CD4-positive, alpha-beta memory T cell (primary cell): ENCODE measurements around the gene EIF2B5. TPM values are rescaled to one million over a fixed set of nuclear protein-coding genes. Genes with fewer than 3 reads are reported as not detected.
"Not testable (repeated sequence)": the region's sequence is repeated elsewhere in the genome, so short reads cannot be mapped to it uniquely, and the experiment has no call there.

Source experiments
- CTCF ChIA-PET: fragments of 350-600 bp; sonication (Branson Sonifier 250); formaldehyde crosslinking; loops from one replicate; lab custom pipeline; 2021; ENCODE audit warnings: inconsistent platforms; ENCODE audit not compliant: partially characterized antibody; lab: Charles Lee
- POLR2A ChIA-PET: fragments of 350-600 bp; sonication (Branson Sonifier 250); formaldehyde crosslinking; loops from one replicate; lab custom pipeline; 2021; ENCODE audit not compliant: partially characterized antibody; lab: Charles Lee
- DNase-seq, 5 donors: peaks; one replicate each; pipeline versions ENCODE4 v3.0.0 to v3.0.0-alpha.2; 2020 to 2022; ENCODE audit warnings: mixed read lengths in 1 of 5
- H3K27ac ChIP-seq: one replicate; pipeline ENCODE4 v1.7.0; 2013; ENCODE audit warnings: low read depth, low read length
- H3K27me3 ChIP-seq: 2 replicates; pipeline ENCODE4 v1.7.0; 2013; ENCODE audit warnings: mild to moderate bottlenecking, low read length, moderate library complexity; ENCODE audit not compliant: insufficient read depth
- H3K36me3 ChIP-seq: 2 replicates; pipeline ENCODE4 v1.7.0; 2013; ENCODE audit warnings: mild to moderate bottlenecking, low read length, moderate library complexity; ENCODE audit not compliant: insufficient read depth
- H3K4me1 ChIP-seq: 2 replicates; pipeline ENCODE4 v1.7.0; 2013; ENCODE audit warnings: mild to moderate bottlenecking, low read length, moderate library complexity; ENCODE audit not compliant: insufficient read depth
- H3K4me3 ChIP-seq, 2 donors: one replicate each; pipeline ENCODE4 v1.7.0; 2013; ENCODE audit warnings: low read length in 2 of 2, mild to moderate bottlenecking in 1 of 2
- H3K9me3 ChIP-seq, 2 donors: one replicate each; pipeline ENCODE4 v1.7.0; 2013; ENCODE audit warnings: low read length in 2 of 2, control low read depth in 1 of 2; ENCODE audit not compliant: control insufficient read depth in 1 of 2
- H3K27ac Mint-ChIP-seq, 7 donors: one replicate each; pipeline ENCODE4 v1.8.0; 2020 to 2021; ENCODE audit warnings: mixed read lengths in 7 of 7, mild to moderate bottlenecking in 6 of 7, inconsistent platforms in 3 of 7, moderate library complexity in 3 of 7
- H3K27me3 Mint-ChIP-seq, 2 donors: one replicate each; pipeline ENCODE4 v1.8.0; 2020 to 2021; ENCODE audit warnings: mixed read lengths in 2 of 2
- H3K36me3 Mint-ChIP-seq, 2 donors: one replicate each; pipeline ENCODE4 v1.8.0; 2020 to 2021; ENCODE audit warnings: mixed read lengths in 2 of 2, inconsistent platforms in 1 of 2, mild to moderate bottlenecking in 1 of 2
- H3K4me1 Mint-ChIP-seq, 4 donors: one replicate each; pipeline ENCODE4 v1.8.0; 2020 to 2021; ENCODE audit warnings: mixed read lengths in 4 of 4, mild to moderate bottlenecking in 1 of 4
- H3K4me3 Mint-ChIP-seq, 8 donors: one replicate each; pipeline ENCODE4 v1.8.0; 2020 to 2021; ENCODE audit warnings: mixed read lengths in 8 of 8, mild to moderate bottlenecking in 7 of 8, moderate library complexity in 6 of 8, inconsistent platforms in 3 of 8
- H3K9me3 Mint-ChIP-seq, 8 donors: one replicate each; pipeline ENCODE4 v1.8.0; 2020 to 2021; ENCODE audit warnings: mixed read lengths in 8 of 8, mild to moderate bottlenecking in 5 of 8, inconsistent platforms in 3 of 8, moderate library complexity in 1 of 8
- intact Hi-C: fragments of 100-400 bp; cut with micrococcal nuclease; formaldehyde crosslinking; loops from one replicate; pipeline ENCODE4 v1.15.1; 2023
- polyA plus RNA-seq, 2 donors: library from polyadenylated mRNA; unstranded; fragments of 300-500 nt; fragmentation: Illumina TruSeq; gene quantifications; one replicate each; pipeline ENCODE4 v1.2.3, GENCODE V29; 2021
- total RNA-seq, 2 experiments: library from RNA; stranded (reverse); gene quantifications; one replicate each; pipeline ENCODE4 v1.2.3, GENCODE V29; 2021

EIF2B5 gene
- total and polyA plus RNA-seq, 4 experiments from 2014 or later, result 59.6 to 87.6 (median 75.9) TPM

- peaks cover 22 to 46% of the 10 kb centered on the region in 2 donors for H3K36me3 Mint-ChIP-seq
- H3K4me1 ChIP-seq, H3K9me3 Mint-ChIP-seq, DNase-seq, H3K9me3 ChIP-seq, H3K4me3 ChIP-seq, H3K4me3 Mint-ChIP-seq, H3K27ac ChIP-seq, POLR2A ChIA-PET, H3K27me3 ChIP-seq, intact Hi-C loops, H3K27me3 Mint-ChIP-seq: not testable (repeated sequence)
- peaks cover 14 to 25% (median 18%) of the 10 kb centered on the region in 4 donors for H3K4me1 Mint-ChIP-seq
- H3K27ac Mint-ChIP-seq, result peak overlapping the region in 4 of 7 donors; percentile 9 to 74 (median 64)
- peaks cover 39% of the 10 kb centered on the region for H3K36me3 ChIP-seq
- CTCF ChIA-PET, result interaction anchor here (1.3 kb wide), 1 partner anchor 15 kb away, joined by 3 read pairs; no protein-coding TSS in a partner anchor
These were observed 27.5 kb downstream of the EIF2B5 start for GRCh38 chr3:184162571-184163070.

GRCh38 chr3:184164648-184165330 is 29.6 kb downstream of the EIF2B5 start:
- peaks cover 39% of the 10 kb centered on the region for H3K36me3 ChIP-seq
- no peak overlapping the region for H3K27ac Mint-ChIP-seq
- intact Hi-C loops, result no loop called here

GRCh38 chr3:184165543-184165942 is 30.4 kb downstream of the EIF2B5 start:
- no peak overlapping the region for H3K27ac ChIP-seq
- H3K4me1 ChIP-seq, result no peaks in the 10 kb centered on the region
- CTCF ChIA-PET, result interaction anchor here (1.1 kb wide), 1 partner anchor 20 kb away, joined by 3 read pairs; no protein-coding TSS in a partner anchor
- no peak overlapping the region for H3K4me3 ChIP-seq
- Mint-ChIP-seq H3K27me3 (no peaks in the 10 kb centered on the region), H3K9me3 (no peaks in the 10 kb centered on the region), H3K27ac (no peak overlapping the region), H3K4me3 (no peak overlapping the region), H3K4me1 (peaks cover 3 to 10% (median 8%) of the 10 kb centered on the region in 4 donors), H3K36me3 (peaks cover 22 to 50% of the 10 kb centered on the region in 2 donors)
- H3K27me3 ChIP-seq, result no peaks in the 10 kb centered on the region
- H3K9me3 ChIP-seq, result no peaks in the 10 kb centered on the region
- H3K36me3 ChIP-seq, result peaks cover 39% of the 10 kb centered on the region
- POLR2A ChIA-PET, result no interaction called here
- no peak for DNase-seq
- intact Hi-C loops, result no loop called here

More at GRCh38 chr3:184164648-184165330, 29.6 kb downstream of the EIF2B5 start:
- Mint-ChIP-seq H3K4me1 (peaks cover 5 to 16% (median 11%) of the 10 kb centered on the region in 4 donors), H3K4me3 (peak overlapping the region in 1 of 8 donors; percentile 57), H3K9me3 (no peaks in the 10 kb centered on the region), H3K36me3 (peaks cover 22 to 50% of the 10 kb centered on the region in 2 donors), H3K27me3 (no peaks in the 10 kb centered on the region)
- Histone ChIP-seq H3K27ac (no peak overlapping the region), H3K9me3 (no peaks in the 10 kb centered on the region), H3K4me3 (no peak overlapping the region), H3K27me3 (no peaks in the 10 kb centered on the region), H3K4me1 (no peaks in the 10 kb centered on the region)
- CTCF ChIA-PET, result interaction anchor here (1.3 kb wide), 1 partner anchor 62 kb away, joined by 3 read pairs; no protein-coding TSS in a partner anchor
- POLR2A ChIA-PET, result interaction anchor here (1.4 kb wide), 1 partner anchor 29 kb away, joined by 6 read pairs; the partner anchor contains the start of gene EIF2B5
- no peak for DNase-seq

GRCh38 chr3:184166671-184167070 is 31.5 kb downstream of the EIF2B5 start:
- no peak overlapping the region for H3K27ac ChIP-seq
- no peaks in the 10 kb centered on the region for H3K4me1 ChIP-seq
- Mint-ChIP-seq H3K36me3 (peaks cover 22 to 58% of the 10 kb centered on the region in 2 donors), H3K27ac (no peak overlapping the region), H3K27me3 (no peaks in the 10 kb centered on the region), H3K4me3 (no peak overlapping the region), H3K4me1 (peaks cover 0 to 6% (median 3%) of the 10 kb centered on the region in 4 donors), H3K9me3 (no peaks in the 10 kb centered on the region)
- H3K4me3 ChIP-seq, result no peak overlapping the region
- CTCF ChIA-PET, result interaction anchor here (1.1 kb wide), 1 partner anchor 21 kb away, joined by 3 read pairs; no protein-coding TSS in a partner anchor
- H3K27me3 ChIP-seq, result no peaks in the 10 kb centered on the region
- intact Hi-C loops, result no loop called here
- no peaks in the 10 kb centered on the region for H3K9me3 ChIP-seq
- DNase-seq, result no peak
- POLR2A ChIA-PET, result no interaction called here
- peaks cover 39% of the 10 kb centered on the region for H3K36me3 ChIP-seq

GRCh38 chr3:184167786-184168185 is 32.6 kb downstream of the EIF2B5 start:
- Mint-ChIP-seq H3K36me3 (peaks cover 19 to 56% of the 10 kb centered on the region in 2 donors), H3K4me1 (peaks cover 0 to 4% (median 2%) of the 10 kb centered on the region in 4 donors), H3K9me3 (no peaks in the 10 kb centered on the region), H3K27me3 (no peaks in the 10 kb centered on the region), H3K4me3 (no peak overlapping the region), H3K27ac (no peak overlapping the region)
- Histone ChIP-seq H3K9me3 (no peaks in the 10 kb centered on the region), H3K4me1 (no peaks in the 10 kb centered on the region), H3K27ac (no peak overlapping the region), H3K27me3 (no peaks in the 10 kb centered on the region), H3K4me3 (no peak overlapping the region), H3K36me3 (peaks cover 39% of the 10 kb centered on the region)
- DNase-seq, result no peak
- ChIA-PET POLR2A (no interaction called here), CTCF (no interaction called here)
- intact Hi-C loops, result no loop called here

- Histone ChIP-seq H3K4me3 (no peak overlapping the region), H3K27me3 (no peaks in the 10 kb centered on the region), H3K4me1 (no peaks in the 10 kb centered on the region), H3K27ac (no peak overlapping the region), H3K9me3 (no peaks in the 10 kb centered on the region), H3K36me3 (peaks cover 37% of the 10 kb centered on the region)
- POLR2A ChIA-PET, result no interaction called here
- Mint-ChIP-seq H3K27ac (no peak overlapping the region), H3K36me3 (peaks cover 18 to 52% of the 10 kb centered on the region in 2 donors), H3K4me1 (peaks cover 0 to 5% (median under 1%) of the 10 kb centered on the region in 4 donors), H3K4me3 (no peak overlapping the region), H3K27me3 (no peaks in the 10 kb centered on the region), H3K9me3 (no peaks in the 10 kb centered on the region)
- intact Hi-C loops, result no loop called here
- CTCF ChIA-PET, result no interaction called here
- no peak for DNase-seq
These were observed 33.4 kb downstream of the EIF2B5 start for GRCh38 chr3:184168363-184169120.
